Measurements from ENCODE around the gene CDC37. TPM values are rescaled to one million over a fixed set of nuclear protein-coding genes. Genes with fewer than 3 reads are reported as not detected.

Gene CDC37
- polyA plus RNA-seq, 1 donor (not counting 4 experiments of a cell fraction or from before 2014, with no cell fraction given) = 376 TPM

DNA sequence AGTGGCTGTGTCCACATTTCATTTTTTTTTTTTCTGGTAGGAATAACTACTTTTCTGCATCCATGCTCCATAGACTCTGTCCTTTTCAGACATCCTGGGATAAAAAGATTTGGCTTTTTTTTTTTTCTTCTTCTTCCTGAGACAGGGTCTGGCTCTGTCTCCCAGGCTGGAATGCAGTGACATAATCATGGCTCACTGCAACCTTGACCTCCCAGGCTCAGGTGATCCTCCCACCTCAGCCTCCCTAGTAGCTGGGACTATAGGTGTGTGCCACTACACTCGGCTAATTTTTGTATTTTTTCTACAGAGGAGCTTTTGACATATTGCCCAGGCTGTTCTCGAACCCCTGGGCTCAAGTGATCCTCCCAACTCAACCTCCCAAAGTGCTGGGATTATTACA is 59.8 kb downstream of the CDC37 start:
- H3K27ac ChIP-seq (ENCODE audit: control insufficient read depth, insufficient read depth, low read length) = no peak overlapping the region
- H3K9ac ChIP-seq (ENCODE audit: control insufficient read depth, extremely low read depth, insufficient read depth, low read length) = no peak overlapping the region
- no peaks in the 10 kb centered on the region for H3K9me3 ChIP-seq (ENCODE audit: control insufficient read depth, low read depth, low read length)
- no peaks in the 10 kb centered on the region for H3K9me1 ChIP-seq (ENCODE audit: control insufficient read depth, extremely low read depth, insufficient read depth, low read length)
- H3K4me2 ChIP-seq (ENCODE audit: control insufficient read depth, extremely low read depth, insufficient read depth, low read depth, low read length) = no peak overlapping the region
- TF ChIP-seq EZH2 (IDR thresholded peaks at IDR 0.05; ENCODE audit: low read length) = no peak
- TF ChIP-seq, protein P1, sequence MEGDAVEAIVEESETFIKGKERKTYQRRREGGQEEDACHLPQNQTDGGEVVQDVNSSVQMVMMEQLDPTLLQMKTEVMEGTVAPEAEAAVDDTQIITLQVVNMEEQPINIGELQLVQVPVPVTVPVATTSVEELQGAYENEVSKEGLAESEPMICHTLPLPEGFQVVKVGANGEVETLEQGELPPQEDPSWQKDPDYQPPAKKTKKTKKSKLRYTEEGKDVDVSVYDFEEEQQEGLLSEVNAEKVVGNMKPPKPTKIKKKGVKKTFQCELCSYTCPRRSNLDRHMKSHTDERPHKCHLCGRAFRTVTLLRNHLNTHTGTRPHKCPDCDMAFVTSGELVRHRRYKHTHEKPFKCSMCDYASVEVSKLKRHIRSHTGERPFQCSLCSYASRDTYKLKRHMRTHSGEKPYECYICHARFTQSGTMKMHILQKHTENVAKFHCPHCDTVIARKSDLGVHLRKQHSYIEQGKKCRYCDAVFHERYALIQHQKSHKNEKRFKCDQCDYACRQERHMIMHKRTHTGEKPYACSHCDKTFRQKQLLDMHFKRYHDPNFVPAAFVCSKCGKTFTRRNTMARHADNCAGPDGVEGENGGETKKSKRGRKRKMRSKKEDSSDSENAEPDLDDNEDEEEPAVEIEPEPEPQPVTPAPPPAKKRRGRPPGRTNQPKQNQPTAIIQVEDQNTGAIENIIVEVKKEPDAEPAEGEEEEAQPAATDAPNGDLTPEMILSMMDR (optimal IDR thresholded peaks at IDR 0.05 in 1 of 3, IDR thresholded peaks at IDR 0.05 in 1 of 3, conservative IDR thresholded peaks at IDR 0.05 in 1 of 3; ENCODE audit: extremely low read depth in 1 of 3, insufficient read depth in 2 of 3, low read length in 3 of 3) = no peak
- dilution Hi-C loops (cut with MboI; ENCODE audit: extremely low pct_ligation_motif_present, low sequenced_read_pairs) = no loop called here
- no peaks in the 10 kb centered on the region for H4K20me1 ChIP-seq (ENCODE audit: control insufficient read depth, extremely low read depth, insufficient read depth, low read length)
- H3K4me3 ChIP-seq (ENCODE audit: control insufficient read depth in 2 of 3, extremely low read depth in 1 of 3, insufficient read depth in 2 of 3, low read depth in 1 of 3, low read length in 3 of 3) = no peak overlapping the region
- no peak overlapping the region for H2AFZ ChIP-seq (ENCODE audit: control insufficient read depth, low read length)
- DNase-seq (ENCODE audit: low read depth, low spot score) (no peak), FAIRE-seq (no peak)
- no peaks in the 10 kb centered on the region for H3K4me1 ChIP-seq (ENCODE audit: control insufficient read depth, extremely low read depth, insufficient read depth, low read length)
- no peaks in the 10 kb centered on the region for H3K36me3 ChIP-seq (ENCODE audit: control insufficient read depth in 2 of 2, extremely low read depth in 1 of 2, insufficient read depth in 2 of 2, low read length in 2 of 2)
- no peaks in the 10 kb centered on the region for H3K79me2 ChIP-seq (ENCODE audit: control insufficient read depth, insufficient read depth, low read length)
- no peaks in the 10 kb centered on the region for H3K27me3 ChIP-seq (ENCODE audit: control insufficient read depth, extremely low read depth, insufficient read depth, low read length)

Other genes with a start within 250 kb of the CDC37 start
- 18.1 to 52.0 TPM (median 51.7 TPM) in 3 replicates for gene DNMT1, start 208.6 kb downstream of the CDC37 start, polyA plus RNA-seq
- gene S1PR2, start 172.2 kb downstream of the CDC37 start, polyA plus RNA-seq = 1.6 to 2.6 TPM (median 2.2 TPM) in 3 replicates
- gene MRPL4, start 151.3 kb downstream of the CDC37 start, polyA plus RNA-seq = 29.4 to 58.1 TPM (median 43.0 TPM) in 3 replicates
- 0.30 to 0.56 TPM (median 0.35 TPM) in 3 replicates for gene ICAM1, start 132.4 kb downstream of the CDC37 start, polyA plus RNA-seq
- gene ICAM4, start 116.6 kb downstream of the CDC37 start, polyA plus RNA-seq = 0.18 to 0.35 TPM (median 0.25 TPM) in 3 replicates
- 0.20 to 0.55 TPM (median 0.43 TPM) in 3 replicates for gene ICAM5, start 113.6 kb downstream of the CDC37 start, polyA plus RNA-seq
- 0.43 to 2.1 TPM (median 0.71 TPM) in 3 replicates for gene ZGLP1, start 93.7 kb downstream of the CDC37 start, polyA plus RNA-seq
- gene FDX2, start 87.5 kb downstream of the CDC37 start, polyA plus RNA-seq = 19.2 to 28.8 TPM (median 21.8 TPM) in 3 replicates
- 0.80 to 5.9 TPM (median 0.84 TPM) in 3 replicates for gene RAVER1, start 70.0 kb downstream of the CDC37 start, polyA plus RNA-seq
- gene ICAM3, start 63.9 kb downstream of the CDC37 start, polyA plus RNA-seq = 3.4 to 5.5 TPM (median 4.7 TPM) in 3 replicates
- gene TYK2, start 23.0 kb downstream of the CDC37 start, polyA plus RNA-seq = 32.6 to 42.6 TPM (median 34.1 TPM) in 3 replicates
- 0.05 to 0.24 TPM (median 0.09 TPM) in 3 replicates for gene PDE4A, start 17.0 kb upstream of the CDC37 start, polyA plus RNA-seq
- gene KEAP1, start 99.8 kb upstream of the CDC37 start, polyA plus RNA-seq = 29.6 to 46.2 TPM (median 35.8 TPM) in 3 replicates
- gene S1PR5, start 113.9 kb upstream of the CDC37 start, polyA plus RNA-seq = 9.4 to 10.5 TPM (median 10.3 TPM) in 3 replicates
- 12.6 to 17.9 TPM (median 15.5 TPM) in 3 replicates for gene ATG4D, start 140.4 kb upstream of the CDC37 start, polyA plus RNA-seq
- gene KRI1, start 162.5 kb upstream of the CDC37 start, polyA plus RNA-seq = 13.4 to 19.0 TPM (median 13.5 TPM) in 3 replicates
- 3.9 to 7.3 TPM (median 6.8 TPM) in 3 replicates for gene CDKN2D, start 165.4 kb upstream of the CDC37 start, polyA plus RNA-seq
- 83.1 to 122 TPM (median 109 TPM) in 3 replicates for gene AP1M2, start 183.8 kb upstream of the CDC37 start, polyA plus RNA-seq
- 78.7 to 148 TPM (median 94.7 TPM) in 3 replicates for gene SLC44A2, start 222.0 kb upstream of the CDC37 start, polyA plus RNA-seq